Mesothelial cell of epicardium (in vitro differentiated cells): ENCODE data around the gene TRIM17. TPM values are rescaled to one million over a fixed set of nuclear protein-coding genes. Genes with fewer than 3 reads are reported as not detected.

Source experiments
- DNase-seq, 2 experiments: peaks; one replicate each; pipeline ENCODE4 v3.0.0; 2021; ENCODE audit warnings: low spot score in 2 of 2; ENCODE audit not compliant: unreplicated experiment in 2 of 2
- H3K27ac Mint-ChIP-seq: 2 replicates; pipeline ENCODE4 v1.8.0; 2021; ENCODE audit warnings: mixed read lengths
- H3K27me3 Mint-ChIP-seq: 2 replicates; pipeline ENCODE4 v1.8.0; 2021; ENCODE audit warnings: low read depth, mixed read lengths
- H3K36me3 Mint-ChIP-seq: 2 replicates; pipeline ENCODE4 v1.8.0; 2021; ENCODE audit warnings: mixed read lengths
- H3K4me1 Mint-ChIP-seq: 2 replicates; pipeline ENCODE4 v1.8.0; 2021; ENCODE audit warnings: mixed read lengths
- H3K4me3 Mint-ChIP-seq: 2 replicates; pipeline ENCODE4 v1.8.0; 2021; ENCODE audit warnings: mild to moderate bottlenecking, moderate library complexity, mixed read lengths
- H3K9me3 Mint-ChIP-seq: 2 replicates; pipeline ENCODE4 v1.8.0; 2021; ENCODE audit warnings: mixed read lengths
- total RNA-seq: library from RNA; stranded (reverse); gene quantifications from 3 replicates; pipeline ENCODE4 v1.2.1, GENCODE V29; 2021
- TF ChIP-seq, protein P1 (sequence below): fragments of 200-600 bp; sonication (generic); IDR thresholded peaks from one replicate; pipeline ENCODE4 v1.5.0; 2021; ENCODE audit warnings: antibody characterized with exemption; ENCODE audit not compliant: unreplicated experiment

Gene TRIM17
- total RNA-seq, 1 donor from 2014 or later, result 30.6 TPM

GRCh38 chr1:228405200-228405978 is 11.3 kb downstream of the TRIM17 start:
- H3K9me3 Mint-ChIP-seq, result no peaks in the 10 kb centered on the region
- H3K27ac Mint-ChIP-seq, result peak overlapping the region; percentile 92
- H3K4me3 Mint-ChIP-seq, result peak overlapping the region; percentile 90
- H3K27me3 Mint-ChIP-seq, result no peaks in the 10 kb centered on the region
- H3K4me1 Mint-ChIP-seq, result peaks cover 36% of the 10 kb centered on the region
- peaks cover 6% of the 10 kb centered on the region for H3K36me3 Mint-ChIP-seq
- no peak for DNase-seq
- TF ChIP-seq, protein P1, sequence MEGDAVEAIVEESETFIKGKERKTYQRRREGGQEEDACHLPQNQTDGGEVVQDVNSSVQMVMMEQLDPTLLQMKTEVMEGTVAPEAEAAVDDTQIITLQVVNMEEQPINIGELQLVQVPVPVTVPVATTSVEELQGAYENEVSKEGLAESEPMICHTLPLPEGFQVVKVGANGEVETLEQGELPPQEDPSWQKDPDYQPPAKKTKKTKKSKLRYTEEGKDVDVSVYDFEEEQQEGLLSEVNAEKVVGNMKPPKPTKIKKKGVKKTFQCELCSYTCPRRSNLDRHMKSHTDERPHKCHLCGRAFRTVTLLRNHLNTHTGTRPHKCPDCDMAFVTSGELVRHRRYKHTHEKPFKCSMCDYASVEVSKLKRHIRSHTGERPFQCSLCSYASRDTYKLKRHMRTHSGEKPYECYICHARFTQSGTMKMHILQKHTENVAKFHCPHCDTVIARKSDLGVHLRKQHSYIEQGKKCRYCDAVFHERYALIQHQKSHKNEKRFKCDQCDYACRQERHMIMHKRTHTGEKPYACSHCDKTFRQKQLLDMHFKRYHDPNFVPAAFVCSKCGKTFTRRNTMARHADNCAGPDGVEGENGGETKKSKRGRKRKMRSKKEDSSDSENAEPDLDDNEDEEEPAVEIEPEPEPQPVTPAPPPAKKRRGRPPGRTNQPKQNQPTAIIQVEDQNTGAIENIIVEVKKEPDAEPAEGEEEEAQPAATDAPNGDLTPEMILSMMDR, result no peak

DNA sequence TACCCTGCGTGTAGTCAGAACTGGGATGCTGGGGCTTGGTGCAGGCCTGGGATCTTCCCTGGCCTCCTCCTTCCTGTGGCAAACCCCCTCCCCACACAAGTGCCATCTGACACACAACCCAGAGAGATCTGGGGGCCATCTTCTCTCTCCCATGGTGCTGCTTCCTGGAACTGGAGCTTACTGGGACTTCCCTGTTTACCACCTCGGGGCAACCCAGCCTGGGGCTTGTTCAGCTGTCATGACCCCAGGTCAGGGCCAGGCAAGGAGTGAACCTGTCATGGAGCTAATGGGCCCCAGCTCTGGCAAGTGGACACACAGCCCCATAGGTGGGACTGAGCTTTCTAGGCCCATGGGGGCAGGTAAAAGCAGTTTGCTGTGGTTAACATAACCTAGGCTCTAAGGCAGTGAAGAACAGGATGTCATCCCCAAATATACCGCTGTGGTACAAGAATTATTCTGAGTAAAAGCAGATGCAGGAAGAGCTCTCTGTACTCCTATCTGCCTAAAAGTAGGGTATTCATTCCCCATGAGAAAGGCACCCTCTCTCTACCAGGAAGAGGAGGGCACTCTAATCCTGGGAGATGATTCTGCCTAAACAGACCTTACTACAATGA is 12.4 kb downstream of the TRIM17 start:
- Mint-ChIP-seq H3K27me3 (no peaks in the 10 kb centered on the region), H3K4me1 (peaks cover 31% of the 10 kb centered on the region), H3K9me3 (no peaks in the 10 kb centered on the region), H3K36me3 (peaks cover 5% of the 10 kb centered on the region), H3K27ac (no peak overlapping the region), H3K4me3 (peak overlapping the region; percentile 90)
- DNase-seq, result no peak
- TF ChIP-seq, protein P1, result no peak

GRCh38 chr1:228403231-228403631 is 13.4 kb downstream of the TRIM17 start:
- Mint-ChIP-seq H3K27ac (no peak overlapping the region), H3K36me3 (peaks cover 5% of the 10 kb centered on the region), H3K27me3 (no peaks in the 10 kb centered on the region), H3K4me1 (peaks cover 26% of the 10 kb centered on the region), H3K9me3 (no peaks in the 10 kb centered on the region), H3K4me3 (no peak overlapping the region)
- no peak for DNase-seq
- TF ChIP-seq, protein P1, result no peak

DNA sequence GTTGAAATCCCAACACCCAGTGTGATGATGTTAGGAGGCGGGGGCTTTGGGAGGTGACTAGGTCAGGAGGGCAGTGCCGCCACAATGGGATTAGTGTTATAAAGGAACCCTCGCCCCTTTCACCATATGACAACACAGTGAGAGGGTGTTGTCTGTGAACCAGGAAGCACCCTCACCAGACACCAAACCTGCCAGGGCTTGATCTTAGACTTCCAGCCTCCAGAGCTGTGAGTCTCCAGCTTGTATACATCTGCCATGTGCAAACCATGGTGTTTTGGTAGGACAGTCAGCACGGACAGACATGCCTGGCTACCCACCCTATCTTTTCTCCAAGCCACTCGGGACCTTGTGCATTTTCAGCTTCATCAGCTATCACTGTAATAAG is 14.0 kb downstream of the TRIM17 start:
- Mint-ChIP-seq H3K4me3 (no peak overlapping the region), H3K27me3 (no peaks in the 10 kb centered on the region), H3K4me1 (peaks cover 23% of the 10 kb centered on the region), H3K36me3 (peaks cover 6% of the 10 kb centered on the region), H3K27ac (no peak overlapping the region), H3K9me3 (no peaks in the 10 kb centered on the region)
- no peak for DNase-seq
- TF ChIP-seq, protein P1, result no peak

GRCh38 chr1:228401782-228402640 is 14.7 kb downstream of the TRIM17 start:
- H3K36me3 Mint-ChIP-seq, result peaks cover 8% of the 10 kb centered on the region

More at GRCh38 chr1:228401782-228402640, 14.7 kb downstream of the TRIM17 start:
- H3K4me3 Mint-ChIP-seq, result no peak overlapping the region
- no peak overlapping the region for H3K27ac Mint-ChIP-seq
- DNase-seq, result no peak
- TF ChIP-seq, protein P1, result no peak
- no peaks in the 10 kb centered on the region for H3K9me3 Mint-ChIP-seq
- H3K27me3 Mint-ChIP-seq, result no peaks in the 10 kb centered on the region
- peaks cover 19% of the 10 kb centered on the region for H3K4me1 Mint-ChIP-seq
